NCI-H2081 (cell line): ENCODE results near the gene BCL2.
A peak's percentile ranks its signal among the peaks of the same experiment; 100 is the strongest.

Experiments used
- DNase-seq, 2 experiments: peaks; one replicate each; lab custom pipeline; 2025; lab: John Stamatoyannopoulos, UW

Gene BCL2

GRCh38 chr18:63286926-63287325, 32.6 kb downstream of the BCL2 start:
- DNase-seq = no peak

- DNase-seq = no peak
Observed at GRCh38 chr18:63284827-63285733, 34.5 kb downstream of the BCL2 start.

- no peak for DNase-seq
Observed at GRCh38 chr18:63284173-63284799, 35.3 kb downstream of the BCL2 start.

- DNase-seq = no peak
Observed at GRCh38 chr18:63283305-63284094, 36.1 kb downstream of the BCL2 start.

GRCh38 chr18:63282793-63283192, 36.8 kb downstream of the BCL2 start:
- DNase-seq = no peak

GRCh38 chr18:63273222-63273927, 46.2 kb downstream of the BCL2 start:
- no peak for DNase-seq

GRCh38 chr18:63272638-63273037, 46.9 kb downstream of the BCL2 start:
- DNase-seq = no peak

GRCh38 chr18:63271881-63272299, 47.7 kb downstream of the BCL2 start:
- DNase-seq = no peak

- peak in 1 of 2 experiments; percentile 7 for DNase-seq
Observed at GRCh38 chr18:63271148-63271547, 48.4 kb downstream of the BCL2 start.

- no peak for DNase-seq
Observed at GRCh38 chr18:63267975-63268721, 51.4 kb downstream of the BCL2 start.

- DNase-seq = no peak
Observed at GRCh38 chr18:63266888-63267790, 52.4 kb downstream of the BCL2 start.

GRCh38 chr18:63265326-63265725, 54.2 kb downstream of the BCL2 start:
- no peak for DNase-seq

GRCh38 chr18:63264871-63265270, 54.7 kb downstream of the BCL2 start:
- peak; percentile 20 to 76 for DNase-seq

- no peak for DNase-seq
Observed at GRCh38 chr18:63263444-63263843, 56.1 kb downstream of the BCL2 start.

- no peak for DNase-seq
Observed at GRCh38 chr18:63262369-63263335, 56.9 kb downstream of the BCL2 start.

GRCh38 chr18:63261029-63261428, 58.5 kb downstream of the BCL2 start:
- no peak for DNase-seq

- DNase-seq = no peak
Observed at GRCh38 chr18:63260380-63260754, 59.2 kb downstream of the BCL2 start.

GRCh38 chr18:63259567-63260379, 59.8 kb downstream of the BCL2 start:
- DNase-seq = no peak
